Ishikawa (cell line): ENCODE measurements around the gene NAALADL1.

ENCODE experiments used
- CEBPB ChIP-seq: IDR thresholded peaks from 2 replicates; pipeline ENCODE4 v1.6.1; 2012
- EGR1 ChIP-seq: IDR thresholded peaks from 2 replicates; pipeline ENCODE4 v1.6.1; 2012
- EP300 ChIP-seq: IDR thresholded peaks from 2 replicates; pipeline ENCODE4 v1.6.1; 2012; ENCODE audit warnings: borderline replicate concordance
- FOXM1 ChIP-seq: IDR thresholded peaks from 2 replicates; pipeline ENCODE4 v1.6.1; 2012; ENCODE audit warnings: low read depth, borderline replicate concordance
- RAD21 ChIP-seq: IDR thresholded peaks from 2 replicates; pipeline ENCODE4 v1.6.1; 2012; ENCODE audit warnings: low read depth
- TAF1 ChIP-seq: IDR thresholded peaks from 2 replicates; pipeline ENCODE4 v1.6.1; 2012; ENCODE audit warnings: low read depth, mild to moderate bottlenecking
- TF ChIP-seq, protein P1 (sequence below): IDR thresholded peaks from 2 replicates; pipeline ENCODE4 v1.6.1; 2012
- TF ChIP-seq, protein P2 (sequence below): IDR thresholded peaks from 2 replicates; pipeline ENCODE4 v1.6.1; 2012; ENCODE audit warnings: low read depth, mild to moderate bottlenecking

DNA sequence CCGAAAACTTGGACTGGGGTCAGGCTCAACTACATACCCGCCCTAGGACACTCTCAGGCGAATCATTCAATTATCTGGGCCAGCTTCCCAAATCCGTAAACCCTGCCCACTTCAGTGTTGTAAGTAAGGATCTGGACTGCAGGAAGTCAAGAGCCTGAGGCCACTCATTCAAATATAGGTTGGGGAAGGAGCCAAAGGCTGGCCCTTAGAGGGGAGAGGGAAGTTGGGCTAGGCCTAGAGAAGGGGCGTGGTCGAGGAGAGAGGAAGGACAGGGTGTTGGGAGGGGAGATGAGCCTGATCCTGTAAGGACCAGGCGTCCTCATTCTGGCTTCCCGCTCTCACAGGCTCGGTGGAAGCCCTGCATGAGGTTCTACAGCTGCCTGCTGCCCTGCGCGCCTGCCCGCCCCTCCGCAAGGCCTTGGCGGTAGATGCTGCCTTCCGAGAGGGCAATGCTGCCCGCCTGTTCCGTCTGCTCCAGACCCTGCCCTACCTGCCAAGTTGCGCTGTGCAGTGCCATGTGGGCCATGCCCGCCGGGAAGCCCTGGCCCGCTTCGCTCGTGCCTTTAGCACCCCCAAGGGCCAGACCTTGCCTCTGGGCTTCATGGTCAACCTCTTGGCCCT is 14.4 kb downstream of the NAALADL1 start:
- TF ChIP-seq EP300 (no peak), EGR1 (no peak), TAF1 (no peak), FOXM1 (no peak), RAD21 (no peak), CEBPB (no peak)
- TF ChIP-seq, protein P1, sequence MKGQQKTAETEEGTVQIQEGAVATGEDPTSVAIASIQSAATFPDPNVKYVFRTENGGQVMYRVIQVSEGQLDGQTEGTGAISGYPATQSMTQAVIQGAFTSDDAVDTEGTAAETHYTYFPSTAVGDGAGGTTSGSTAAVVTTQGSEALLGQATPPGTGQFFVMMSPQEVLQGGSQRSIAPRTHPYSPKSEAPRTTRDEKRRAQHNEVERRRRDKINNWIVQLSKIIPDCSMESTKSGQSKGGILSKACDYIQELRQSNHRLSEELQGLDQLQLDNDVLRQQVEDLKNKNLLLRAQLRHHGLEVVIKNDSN: no peak
- TF ChIP-seq, protein P2, sequence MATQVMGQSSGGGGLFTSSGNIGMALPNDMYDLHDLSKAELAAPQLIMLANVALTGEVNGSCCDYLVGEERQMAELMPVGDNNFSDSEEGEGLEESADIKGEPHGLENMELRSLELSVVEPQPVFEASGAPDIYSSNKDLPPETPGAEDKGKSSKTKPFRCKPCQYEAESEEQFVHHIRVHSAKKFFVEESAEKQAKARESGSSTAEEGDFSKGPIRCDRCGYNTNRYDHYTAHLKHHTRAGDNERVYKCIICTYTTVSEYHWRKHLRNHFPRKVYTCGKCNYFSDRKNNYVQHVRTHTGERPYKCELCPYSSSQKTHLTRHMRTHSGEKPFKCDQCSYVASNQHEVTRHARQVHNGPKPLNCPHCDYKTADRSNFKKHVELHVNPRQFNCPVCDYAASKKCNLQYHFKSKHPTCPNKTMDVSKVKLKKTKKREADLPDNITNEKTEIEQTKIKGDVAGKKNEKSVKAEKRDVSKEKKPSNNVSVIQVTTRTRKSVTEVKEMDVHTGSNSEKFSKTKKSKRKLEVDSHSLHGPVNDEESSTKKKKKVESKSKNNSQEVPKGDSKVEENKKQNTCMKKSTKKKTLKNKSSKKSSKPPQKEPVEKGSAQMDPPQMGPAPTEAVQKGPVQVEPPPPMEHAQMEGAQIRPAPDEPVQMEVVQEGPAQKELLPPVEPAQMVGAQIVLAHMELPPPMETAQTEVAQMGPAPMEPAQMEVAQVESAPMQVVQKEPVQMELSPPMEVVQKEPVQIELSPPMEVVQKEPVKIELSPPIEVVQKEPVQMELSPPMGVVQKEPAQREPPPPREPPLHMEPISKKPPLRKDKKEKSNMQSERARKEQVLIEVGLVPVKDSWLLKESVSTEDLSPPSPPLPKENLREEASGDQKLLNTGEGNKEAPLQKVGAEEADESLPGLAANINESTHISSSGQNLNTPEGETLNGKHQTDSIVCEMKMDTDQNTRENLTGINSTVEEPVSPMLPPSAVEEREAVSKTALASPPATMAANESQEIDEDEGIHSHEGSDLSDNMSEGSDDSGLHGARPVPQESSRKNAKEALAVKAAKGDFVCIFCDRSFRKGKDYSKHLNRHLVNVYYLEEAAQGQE: no peak
